ENCODE results near the gene CLCN2. TPM values are rescaled to one million over a fixed set of nuclear protein-coding genes. Genes with fewer than 3 reads are reported as not detected.

The CLCN2 gene
- total RNA-seq, 4 donors from 2014 or later, result 13.7 to 246 (median 73.1) TPM

GRCh38 chr3:184327171-184327570 is 34.2 kb downstream of the CLCN2 start:
- no peaks in the 10 kb centered on the region for H3K9me3 ChIP-seq
- no peak for DNase-seq
- H3K36me3 ChIP-seq, result peaks cover 0 to 100% (median 52%) of the 10 kb centered on the region in 4 donors
- in situ Hi-C loops (cut with MboI; ENCODE audit: low pct_ligation_motif_present in 1 of 4, low pct_unique_long_range_greater_than_20kb in 1 of 4, low sequenced_read_pairs in 3 of 4), result no loop called here
- 94 to 100% methylated on average over 4 to 21 of the region's 21 CpGs for WGBS, 2 donors (ENCODE audit: low coverage in 1 of 2)
- no peaks in the 10 kb centered on the region for H3K27me3 ChIP-seq
- H3K4me3 ChIP-seq, result no peak overlapping the region
- no peaks in the 10 kb centered on the region for H3K4me1 ChIP-seq
- intact Hi-C loops (cut with DNase I; ENCODE audit: low total_unique reads), result no loop called here
- no peak for TF ChIP-seq POLR2A (IDR thresholded peaks at IDR 0.05)
- no peak for TF ChIP-seq POLR2AphosphoS5 (IDR thresholded peaks at IDR 0.05)
- no peak for TF ChIP-seq CTCF (IDR thresholded peaks at IDR 0.05)
- no peak for TF ChIP-seq EP300 (IDR thresholded peaks at IDR 0.05; ENCODE audit: low read depth)
- H3K27ac ChIP-seq, result no peak overlapping the region

- H3K36me3 ChIP-seq, result peaks cover 1 to 100% (median 55%) of the 10 kb centered on the region in 4 donors
- H3K27ac ChIP-seq, result no peak overlapping the region
- WGBS, 2 donors (ENCODE audit: low coverage in 1 of 2), result 80% methylated on average over 6 of the region's 6 CpGs; no CpG with 5 or more reads in 1 of the 2 donors
- H3K9me3 ChIP-seq, result no peaks in the 10 kb centered on the region
- H3K4me3 ChIP-seq, result no peak overlapping the region
- TF ChIP-seq EP300 (IDR thresholded peaks at IDR 0.05; ENCODE audit: low read depth), result no peak
- TF ChIP-seq CTCF (IDR thresholded peaks at IDR 0.05), result no peak
- TF ChIP-seq POLR2AphosphoS5 (IDR thresholded peaks at IDR 0.05), result no peak
- TF ChIP-seq POLR2A (IDR thresholded peaks at IDR 0.05), result no peak
- intact Hi-C loops (cut with DNase I; ENCODE audit: low total_unique reads) (no loop called here), in situ Hi-C loops (cut with MboI; ENCODE audit: low pct_ligation_motif_present in 1 of 4, low pct_unique_long_range_greater_than_20kb in 1 of 4, low sequenced_read_pairs in 3 of 4) (no loop called here)
- no peaks in the 10 kb centered on the region for H3K27me3 ChIP-seq
- no peaks in the 10 kb centered on the region for H3K4me1 ChIP-seq
- DNase-seq, result no peak
Observed at GRCh38 chr3:184325715-184326369, 35.6 kb downstream of the CLCN2 start.

- intact Hi-C loops (cut with DNase I; ENCODE audit: low total_unique reads), result no loop called here
- no peak overlapping the region for H3K4me3 ChIP-seq
- no peak for DNase-seq
- in situ Hi-C loops (cut with MboI; ENCODE audit: low pct_ligation_motif_present in 1 of 4, low pct_unique_long_range_greater_than_20kb in 1 of 4, low sequenced_read_pairs in 3 of 4), result no loop called here
- peaks cover 3 to 5% (median 5%) of the 10 kb centered on the region in 4 donors for H3K4me1 ChIP-seq
- peaks cover 1 to 97% (median 54%) of the 10 kb centered on the region in 4 donors for H3K36me3 ChIP-seq
- no peaks in the 10 kb centered on the region for H3K9me3 ChIP-seq
- H3K27me3 ChIP-seq, result no peaks in the 10 kb centered on the region
- TF ChIP-seq POLR2A (IDR thresholded peaks at IDR 0.05) (no peak), POLR2AphosphoS5 (IDR thresholded peaks at IDR 0.05) (no peak), EP300 (IDR thresholded peaks at IDR 0.05; ENCODE audit: low read depth) (no peak), CTCF (IDR thresholded peaks at IDR 0.05) (no peak)
- WGBS, 2 donors (ENCODE audit: low coverage in 1 of 2), result 90 to 100% methylated on average over 1 to 13 of the region's 13 CpGs
- no peak overlapping the region for H3K27ac ChIP-seq
Observed at GRCh38 chr3:184325269-184325668, 36.1 kb downstream of the CLCN2 start.

GRCh38 chr3:184323696-184324095 is 37.7 kb downstream of the CLCN2 start:
- in situ Hi-C loops (cut with MboI; ENCODE audit: low pct_ligation_motif_present in 1 of 4, low pct_unique_long_range_greater_than_20kb in 1 of 4, low sequenced_read_pairs in 3 of 4), result no loop called here

More at GRCh38 chr3:184323696-184324095, 37.7 kb downstream of the CLCN2 start:
- H3K27me3 ChIP-seq, result no peaks in the 10 kb centered on the region
- peaks cover 11 to 21% (median 19%) of the 10 kb centered on the region in 4 donors for H3K4me1 ChIP-seq
- intact Hi-C loops (cut with DNase I; ENCODE audit: low total_unique reads), result no loop called here
- 95 to 100% methylated on average over 2 to 8 of the region's 8 CpGs for WGBS, 2 donors (ENCODE audit: low coverage in 1 of 2)
- no peak overlapping the region for H3K27ac ChIP-seq
- H3K36me3 ChIP-seq, result peaks cover 1 to 81% (median 47%) of the 10 kb centered on the region in 4 donors
- H3K9me3 ChIP-seq, result no peaks in the 10 kb centered on the region
- no peak overlapping the region for H3K4me3 ChIP-seq
- no peak for DNase-seq
- TF ChIP-seq POLR2A (IDR thresholded peaks at IDR 0.05) (no peak), EP300 (IDR thresholded peaks at IDR 0.05; ENCODE audit: low read depth) (no peak), CTCF (IDR thresholded peaks at IDR 0.05) (no peak), POLR2AphosphoS5 (IDR thresholded peaks at IDR 0.05) (no peak)
